ENCODE data around the gene GAS5.

DNA sequence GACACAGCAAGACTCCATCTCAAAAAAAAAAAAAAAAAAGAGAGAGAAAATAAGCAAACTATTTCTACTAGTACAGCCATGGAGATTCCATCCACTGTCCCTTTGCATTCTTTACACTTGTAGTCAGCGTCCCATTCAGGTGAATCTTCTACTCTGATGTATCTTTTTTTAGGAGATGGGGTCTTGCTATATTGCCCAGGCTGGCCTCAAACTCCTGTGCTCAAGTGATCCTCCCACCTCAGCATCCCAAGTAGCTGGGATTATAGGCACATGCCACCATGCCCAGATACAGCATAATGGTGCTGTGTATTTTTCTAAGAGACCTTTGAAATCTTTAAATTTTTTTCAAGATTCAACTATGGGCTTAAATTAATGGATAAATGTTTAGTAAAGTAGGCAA, 35.0 kb downstream of the GAS5 start:
- TF ChIP-seq POLR2A (IDR thresholded peaks at IDR 0.05) = no peak
- TF ChIP-seq, protein P1, sequence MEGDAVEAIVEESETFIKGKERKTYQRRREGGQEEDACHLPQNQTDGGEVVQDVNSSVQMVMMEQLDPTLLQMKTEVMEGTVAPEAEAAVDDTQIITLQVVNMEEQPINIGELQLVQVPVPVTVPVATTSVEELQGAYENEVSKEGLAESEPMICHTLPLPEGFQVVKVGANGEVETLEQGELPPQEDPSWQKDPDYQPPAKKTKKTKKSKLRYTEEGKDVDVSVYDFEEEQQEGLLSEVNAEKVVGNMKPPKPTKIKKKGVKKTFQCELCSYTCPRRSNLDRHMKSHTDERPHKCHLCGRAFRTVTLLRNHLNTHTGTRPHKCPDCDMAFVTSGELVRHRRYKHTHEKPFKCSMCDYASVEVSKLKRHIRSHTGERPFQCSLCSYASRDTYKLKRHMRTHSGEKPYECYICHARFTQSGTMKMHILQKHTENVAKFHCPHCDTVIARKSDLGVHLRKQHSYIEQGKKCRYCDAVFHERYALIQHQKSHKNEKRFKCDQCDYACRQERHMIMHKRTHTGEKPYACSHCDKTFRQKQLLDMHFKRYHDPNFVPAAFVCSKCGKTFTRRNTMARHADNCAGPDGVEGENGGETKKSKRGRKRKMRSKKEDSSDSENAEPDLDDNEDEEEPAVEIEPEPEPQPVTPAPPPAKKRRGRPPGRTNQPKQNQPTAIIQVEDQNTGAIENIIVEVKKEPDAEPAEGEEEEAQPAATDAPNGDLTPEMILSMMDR (IDR thresholded peaks at IDR 0.05) = no peak

All from lower leg skin (tissue), 3 donors.